Measurements from ENCODE around the gene FAM83F. TPM values are rescaled to one million over a fixed set of nuclear protein-coding genes. Genes with fewer than 3 reads are reported as not detected.
A peak's percentile ranks its signal among the peaks of the same experiment; 100 is the strongest.

Gene FAM83F
- total and polyA plus RNA-seq, 10 of the 15 experiments (the other 5 are each of a cell fraction or from before 2014, with no cell fraction given), result 0.01 to 0.05 (median 0.01) TPM; not detected in 7

DNA sequence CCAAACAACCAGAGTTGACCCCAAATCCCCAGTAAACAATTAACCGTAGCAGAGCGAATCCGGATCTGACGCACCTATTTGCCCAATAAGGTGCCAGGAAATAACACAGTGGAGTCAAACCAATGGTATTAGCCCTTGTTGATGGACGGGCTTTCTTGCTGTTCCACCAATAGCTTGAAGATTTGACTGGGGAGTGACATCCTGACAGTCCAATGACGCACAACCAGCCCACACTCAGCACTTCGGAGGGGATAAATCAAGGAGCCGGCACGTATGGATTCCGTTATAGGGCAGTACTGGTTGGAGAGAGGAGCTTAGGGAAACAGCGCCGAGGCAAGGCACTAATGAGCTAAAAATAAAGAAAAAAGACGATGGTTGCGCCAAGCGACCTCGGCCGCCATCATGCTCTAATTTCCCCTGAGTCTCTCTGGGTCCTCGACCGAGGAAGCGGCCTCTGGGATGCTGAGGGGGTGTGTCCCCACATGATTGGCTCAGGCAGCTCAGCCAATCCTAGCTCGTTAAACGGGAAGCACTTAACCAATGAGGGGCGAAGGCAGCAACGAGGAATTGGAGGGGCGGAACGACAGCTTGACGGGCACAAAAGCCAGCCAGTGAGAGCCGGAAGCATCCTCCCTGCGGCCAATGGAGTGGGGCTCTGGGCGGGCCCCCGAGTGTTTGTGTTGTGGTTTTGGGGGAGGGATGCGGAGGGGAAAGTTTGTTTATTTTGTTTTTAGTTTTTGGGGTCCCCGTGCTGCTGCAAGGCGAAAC is 49.5 kb downstream of the FAM83F start (continued):
- TF ChIP-seq CHD2 (IDR thresholded peaks at IDR 0.05; ENCODE audit: borderline replicate concordance, low read depth, low read length), result peak; percentile 96
- TF ChIP-seq, protein P1, sequence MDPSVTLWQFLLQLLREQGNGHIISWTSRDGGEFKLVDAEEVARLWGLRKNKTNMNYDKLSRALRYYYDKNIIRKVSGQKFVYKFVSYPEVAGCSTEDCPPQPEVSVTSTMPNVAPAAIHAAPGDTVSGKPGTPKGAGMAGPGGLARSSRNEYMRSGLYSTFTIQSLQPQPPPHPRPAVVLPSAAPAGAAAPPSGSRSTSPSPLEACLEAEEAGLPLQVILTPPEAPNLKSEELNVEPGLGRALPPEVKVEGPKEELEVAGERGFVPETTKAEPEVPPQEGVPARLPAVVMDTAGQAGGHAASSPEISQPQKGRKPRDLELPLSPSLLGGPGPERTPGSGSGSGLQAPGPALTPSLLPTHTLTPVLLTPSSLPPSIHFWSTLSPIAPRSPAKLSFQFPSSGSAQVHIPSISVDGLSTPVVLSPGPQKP (IDR thresholded peaks at IDR 0.05; ENCODE audit: low read depth, low read length), result peak; percentile 66
- no peak for TF ChIP-seq ZNF274 (IDR thresholded peaks at IDR 0.05; ENCODE audit: insufficient read depth, insufficient read length)
- TF ChIP-seq, protein P2, sequence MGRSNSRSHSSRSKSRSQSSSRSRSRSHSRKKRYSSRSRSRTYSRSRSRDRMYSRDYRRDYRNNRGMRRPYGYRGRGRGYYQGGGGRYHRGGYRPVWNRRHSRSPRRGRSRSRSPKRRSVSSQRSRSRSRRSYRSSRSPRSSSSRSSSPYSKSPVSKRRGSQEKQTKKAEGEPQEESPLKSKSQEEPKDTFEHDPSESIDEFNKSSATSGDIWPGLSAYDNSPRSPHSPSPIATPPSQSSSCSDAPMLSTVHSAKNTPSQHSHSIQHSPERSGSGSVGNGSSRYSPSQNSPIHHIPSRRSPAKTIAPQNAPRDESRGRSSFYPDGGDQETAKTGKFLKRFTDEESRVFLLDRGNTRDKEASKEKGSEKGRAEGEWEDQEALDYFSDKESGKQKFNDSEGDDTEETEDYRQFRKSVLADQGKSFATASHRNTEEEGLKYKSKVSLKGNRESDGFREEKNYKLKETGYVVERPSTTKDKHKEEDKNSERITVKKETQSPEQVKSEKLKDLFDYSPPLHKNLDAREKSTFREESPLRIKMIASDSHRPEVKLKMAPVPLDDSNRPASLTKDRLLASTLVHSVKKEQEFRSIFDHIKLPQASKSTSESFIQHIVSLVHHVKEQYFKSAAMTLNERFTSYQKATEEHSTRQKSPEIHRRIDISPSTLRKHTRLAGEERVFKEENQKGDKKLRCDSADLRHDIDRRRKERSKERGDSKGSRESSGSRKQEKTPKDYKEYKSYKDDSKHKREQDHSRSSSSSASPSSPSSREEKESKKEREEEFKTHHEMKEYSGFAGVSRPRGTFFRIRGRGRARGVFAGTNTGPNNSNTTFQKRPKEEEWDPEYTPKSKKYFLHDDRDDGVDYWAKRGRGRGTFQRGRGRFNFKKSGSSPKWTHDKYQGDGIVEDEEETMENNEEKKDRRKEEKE (IDR thresholded peaks at IDR 0.05), result no peak
- no peak for TF ChIP-seq JUND (IDR thresholded peaks at IDR 0.05; ENCODE audit: low read depth, low read length)
- TF ChIP-seq, protein P3, sequence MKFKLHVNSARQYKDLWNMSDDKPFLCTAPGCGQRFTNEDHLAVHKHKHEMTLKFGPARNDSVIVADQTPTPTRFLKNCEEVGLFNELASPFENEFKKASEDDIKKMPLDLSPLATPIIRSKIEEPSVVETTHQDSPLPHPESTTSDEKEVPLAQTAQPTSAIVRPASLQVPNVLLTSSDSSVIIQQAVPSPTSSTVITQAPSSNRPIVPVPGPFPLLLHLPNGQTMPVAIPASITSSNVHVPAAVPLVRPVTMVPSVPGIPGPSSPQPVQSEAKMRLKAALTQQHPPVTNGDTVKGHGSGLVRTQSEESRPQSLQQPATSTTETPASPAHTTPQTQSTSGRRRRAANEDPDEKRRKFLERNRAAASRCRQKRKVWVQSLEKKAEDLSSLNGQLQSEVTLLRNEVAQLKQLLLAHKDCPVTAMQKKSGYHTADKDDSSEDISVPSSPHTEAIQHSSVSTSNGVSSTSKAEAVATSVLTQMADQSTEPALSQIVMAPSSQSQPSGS (IDR thresholded peaks at IDR 0.05; ENCODE audit: low read length), result no peak
- peak in 1 of 2 experiments; percentile 55; a peak in 1 of 3 replicates for TF ChIP-seq EGR1 (IDR thresholded peaks at IDR 0.05; ENCODE audit: borderline replicate concordance in 1 of 2, low read depth in 2 of 2, low read length in 2 of 2)
- TF ChIP-seq CHD4 (IDR thresholded peaks at IDR 0.05), result no peak
- no peak for TF ChIP-seq MYC (IDR thresholded peaks at IDR 0.05; ENCODE audit: insufficient read depth, insufficient read length, insufficient replicate concordance, low read length, severe bottlenecking)
- TF ChIP-seq CREB1 (IDR thresholded peaks at IDR 0.05; ENCODE audit: low read depth), result peak; percentile 81
- no peak; the same call in none of the 2 replicates for TF ChIP-seq FOXK2 (IDR thresholded peaks at IDR 0.05)
- TF ChIP-seq PAX8 (IDR thresholded peaks at IDR 0.05), result no peak
- TF ChIP-seq LARP7 (IDR thresholded peaks at IDR 0.05), result no peak
- TF ChIP-seq, protein P4, sequence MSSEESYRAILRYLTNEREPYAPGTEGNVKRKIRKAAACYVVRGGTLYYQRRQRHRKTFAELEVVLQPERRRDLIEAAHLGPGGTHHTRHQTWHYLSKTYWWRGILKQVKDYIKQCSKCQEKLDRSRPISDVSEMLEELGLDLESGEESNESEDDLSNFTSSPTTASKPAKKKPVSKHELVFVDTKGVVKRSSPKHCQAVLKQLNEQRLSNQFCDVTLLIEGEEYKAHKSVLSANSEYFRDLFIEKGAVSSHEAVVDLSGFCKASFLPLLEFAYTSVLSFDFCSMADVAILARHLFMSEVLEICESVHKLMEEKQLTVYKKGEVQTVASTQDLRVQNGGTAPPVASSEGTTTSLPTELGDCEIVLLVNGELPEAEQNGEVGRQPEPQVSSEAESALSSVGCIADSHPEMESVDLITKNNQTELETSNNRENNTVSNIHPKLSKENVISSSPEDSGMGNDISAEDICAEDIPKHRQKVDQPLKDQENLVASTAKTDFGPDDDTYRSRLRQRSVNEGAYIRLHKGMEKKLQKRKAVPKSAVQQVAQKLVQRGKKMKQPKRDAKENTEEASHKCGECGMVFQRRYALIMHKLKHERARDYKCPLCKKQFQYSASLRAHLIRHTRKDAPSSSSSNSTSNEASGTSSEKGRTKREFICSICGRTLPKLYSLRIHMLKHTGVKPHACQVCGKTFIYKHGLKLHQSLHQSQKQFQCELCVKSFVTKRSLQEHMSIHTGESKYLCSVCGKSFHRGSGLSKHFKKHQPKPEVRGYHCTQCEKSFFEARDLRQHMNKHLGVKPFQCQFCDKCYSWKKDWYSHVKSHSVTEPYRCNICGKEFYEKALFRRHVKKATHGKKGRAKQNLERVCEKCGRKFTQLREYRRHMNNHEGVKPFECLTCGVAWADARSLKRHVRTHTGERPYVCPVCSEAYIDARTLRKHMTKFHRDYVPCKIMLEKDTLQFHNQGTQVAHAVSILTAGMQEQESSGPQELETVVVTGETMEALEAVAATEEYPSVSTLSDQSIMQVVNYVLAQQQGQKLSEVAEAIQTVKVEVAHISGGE (CRISPR knock-in tag; IDR thresholded peaks at IDR 0.05), result no peak
- TF ChIP-seq, protein P5, sequence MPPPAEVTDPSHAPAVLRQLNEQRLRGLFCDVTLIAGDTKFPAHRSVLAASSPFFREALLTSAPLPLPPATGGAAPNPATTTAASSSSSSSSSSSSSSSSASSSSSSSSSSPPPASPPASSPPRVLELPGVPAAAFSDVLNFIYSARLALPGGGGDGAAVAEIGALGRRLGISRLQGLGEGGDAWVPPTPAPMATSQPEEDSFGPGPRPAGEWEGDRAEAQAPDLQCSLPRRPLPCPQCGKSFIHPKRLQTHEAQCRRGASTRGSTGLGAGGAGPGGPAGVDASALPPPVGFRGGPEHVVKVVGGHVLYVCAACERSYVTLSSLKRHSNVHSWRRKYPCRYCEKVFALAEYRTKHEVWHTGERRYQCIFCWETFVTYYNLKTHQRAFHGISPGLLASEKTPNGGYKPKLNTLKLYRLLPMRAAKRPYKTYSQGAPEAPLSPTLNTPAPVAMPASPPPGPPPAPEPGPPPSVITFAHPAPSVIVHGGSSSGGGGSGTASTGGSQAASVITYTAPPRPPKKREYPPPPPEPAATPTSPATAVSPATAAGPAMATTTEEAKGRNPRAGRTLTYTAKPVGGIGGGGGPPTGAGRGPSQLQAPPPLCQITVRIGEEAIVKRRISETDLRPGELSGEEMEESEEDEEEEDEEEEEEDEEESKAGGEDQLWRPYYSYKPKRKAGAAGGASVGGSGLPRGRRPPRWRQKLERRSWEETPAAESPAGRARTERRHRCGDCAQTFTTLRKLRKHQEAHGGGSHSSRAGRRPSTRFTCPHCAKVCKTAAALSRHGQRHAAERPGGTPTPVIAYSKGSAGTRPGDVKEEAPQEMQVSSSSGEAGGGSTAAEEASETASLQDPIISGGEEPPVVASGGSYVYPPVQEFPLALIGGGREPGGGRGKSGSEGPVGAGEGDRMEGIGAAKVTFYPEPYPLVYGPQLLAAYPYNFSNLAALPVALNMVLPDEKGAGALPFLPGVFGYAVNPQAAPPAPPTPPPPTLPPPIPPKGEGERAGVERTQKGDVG (CRISPR knock-in tag; IDR thresholded peaks at IDR 0.05), result no peak

Data from GM12878 (cell line).